GM23338 (cell line): ENCODE results near the gene COQ3. TPM values are rescaled to one million over a fixed set of nuclear protein-coding genes. Genes with fewer than 3 reads are reported as not detected.

Source experiments
- ATAC-seq: fragments of 200-7000 bp; cut with Tn5 transposase; 3 replicates; pipeline ENCODE4 v1.9.1; 2020
- DNase-seq: peaks from one replicate; pipeline ENCODE4 v3.0.0-alpha.2; 2015; ENCODE audit warnings: low spot score
- H2AFZ ChIP-seq: fragments of 200-600 bp; sonication (generic); 2 replicates; pipeline ENCODE4 v1.8.0; 2016; ENCODE audit warnings: antibody characterized with exemption, mild to moderate bottlenecking, moderate library complexity
- H3F3A ChIP-seq: fragments of 200-600 bp; sonication (generic); replicated peaks from 2 replicates; pipeline ENCODE4 v1.8.0; 2017; ENCODE audit warnings: antibody characterized with exemption, mixed run types, low read depth
- H3K27ac ChIP-seq: fragments of 200-600 bp; sonication (generic); 2 replicates; pipeline ENCODE4 v1.6.1; 2016; ENCODE audit warnings: low read depth
- H3K27me3 ChIP-seq: fragments of 200-600 bp; sonication (generic); 2 replicates; pipeline ENCODE4 v1.8.0; 2016; ENCODE audit warnings: mild to moderate bottlenecking, mixed run types, moderate library complexity; ENCODE audit not compliant: insufficient read depth
- H3K36me3 ChIP-seq: fragments of 200-600 bp; sonication (generic); 2 replicates; pipeline ENCODE4 v1.8.0; 2016; ENCODE audit warnings: mild to moderate bottlenecking; ENCODE audit not compliant: insufficient read depth
- H3K4me1 ChIP-seq: fragments of 200-600 bp; sonication (generic); 2 replicates; pipeline ENCODE4 v1.8.0; 2016; ENCODE audit warnings: mild to moderate bottlenecking, moderate library complexity; ENCODE audit not compliant: insufficient read depth
- H3K4me2 ChIP-seq: fragments of 200-600 bp; sonication (generic); 2 replicates; pipeline ENCODE4 v1.7.1; 2017; ENCODE audit warnings: mixed run types
- H3K4me3 ChIP-seq: fragments of 200-600 bp; sonication (generic); 2 replicates; pipeline ENCODE4 v1.6.1; 2016; ENCODE audit warnings: mixed run types
- H3K79me2 ChIP-seq: fragments of 200-600 bp; sonication (generic); replicated peaks from 2 replicates; pipeline ENCODE4 v1.8.0; 2017; ENCODE audit warnings: mild to moderate bottlenecking; ENCODE audit not compliant: insufficient read depth
- H3K9me2 ChIP-seq: fragments of 200-600 bp; sonication (generic); 2 replicates; pipeline ENCODE4 v1.8.0; 2017; ENCODE audit not compliant: insufficient read depth
- H4K20me1 ChIP-seq: fragments of 200-600 bp; sonication (generic); replicated peaks from 2 replicates; pipeline ENCODE4 v1.8.0; 2017; ENCODE audit warnings: mild to moderate bottlenecking; ENCODE audit not compliant: insufficient read depth
- H3K27ac Mint-ChIP-seq: 2 replicates; pipeline ENCODE4 v1.8.0; 2020; ENCODE audit warnings: inconsistent platforms, mild to moderate bottlenecking, moderate library complexity, mixed read lengths
- H3K27me3 Mint-ChIP-seq: 3 replicates; pipeline ENCODE4 v1.8.0; 2022; ENCODE audit warnings: low read depth, mild to moderate bottlenecking, moderate library complexity, mixed read lengths, inconsistent platforms; ENCODE audit not compliant: insufficient read depth, poor library complexity
- H3K36me3 Mint-ChIP-seq: 3 replicates; pipeline ENCODE4 v1.8.0; 2021; ENCODE audit warnings: low read depth, mild to moderate bottlenecking, inconsistent platforms, moderate library complexity, mixed read lengths
- H3K4me1 Mint-ChIP-seq: 3 replicates; pipeline ENCODE4 v1.8.0; 2020; ENCODE audit warnings: mild to moderate bottlenecking, inconsistent platforms, mixed read lengths
- H3K4me3 Mint-ChIP-seq: 3 replicates; pipeline ENCODE4 v1.8.0; 2021; ENCODE audit warnings: moderate library complexity, mild to moderate bottlenecking, inconsistent platforms, mixed read lengths
- H3K9me3 Mint-ChIP-seq: 3 replicates; pipeline ENCODE4 v1.8.0; 2020; ENCODE audit warnings: moderate library complexity, mild to moderate bottlenecking, inconsistent platforms, mixed read lengths
- CREB1 ChIP-seq: fragments of 250-450 bp; sonication (Bioruptor Pico); IDR thresholded peaks from 2 replicates; pipeline ENCODE4 v1.5.0; 2020; ENCODE audit warnings: low read depth, mild to moderate bottlenecking, moderate library complexity
- CTCF ChIP-seq, 2 experiments: fragments of 200-600 bp in 1 of 2; sonication (generic) in 1 of 2; conservative IDR thresholded peaks; 2 replicates each; pipeline versions ENCODE4 v1.5.1 to v1.6.1; 2016 to 2017; ENCODE audit warnings: antibody characterized with exemption in 2 of 2, low read depth in 2 of 2, mild to moderate bottlenecking in 2 of 2, moderate library complexity in 1 of 2
- EZH2phosphoT487 ChIP-seq: fragments of 200-600 bp; sonication (generic); IDR thresholded peaks from one replicate; pipeline ENCODE4 v1.8.1; 2018; ENCODE audit warnings: antibody characterized with exemption; ENCODE audit not compliant: unreplicated experiment
- POLR2AphosphoS5 ChIP-seq: IDR thresholded peaks from 2 replicates; pipeline ENCODE4 v1.6.1; 2016; ENCODE audit warnings: antibody characterized with exemption, low read depth
- REST ChIP-seq: IDR thresholded peaks from one replicate; pipeline ENCODE4 v1.6.1; 2018; ENCODE audit warnings: antibody characterized with exemption; ENCODE audit not compliant: unreplicated experiment
- ZNF462 ChIP-seq: fragments of 250-450 bp; sonication (Bioruptor Pico); IDR thresholded peaks from 2 replicates; pipeline ENCODE4 v1.5.0; 2020; ENCODE audit warnings: mild to moderate bottlenecking, moderate library complexity
- polyA plus RNA-seq: library from polyadenylated mRNA; unstranded; fragments of >200 nt; fragmentation: Nextera tagmentation; extraction: Ambion mirVana; gene quantifications from 2 replicates; pipeline ENCODE4 v1.2.1, GENCODE V29; 2016
- total RNA-seq: library from RNA; depleted of rRNA; stranded (reverse); fragments of >200 nt; shearing (Covaris generic); gene quantifications from 2 replicates; pipeline ENCODE4 v1.2.3, GENCODE V29; 2014

The COQ3 gene
- total and polyA plus RNA-seq, 2 experiments from 2014 or later: 11.8 to 22.5 TPM

DNA sequence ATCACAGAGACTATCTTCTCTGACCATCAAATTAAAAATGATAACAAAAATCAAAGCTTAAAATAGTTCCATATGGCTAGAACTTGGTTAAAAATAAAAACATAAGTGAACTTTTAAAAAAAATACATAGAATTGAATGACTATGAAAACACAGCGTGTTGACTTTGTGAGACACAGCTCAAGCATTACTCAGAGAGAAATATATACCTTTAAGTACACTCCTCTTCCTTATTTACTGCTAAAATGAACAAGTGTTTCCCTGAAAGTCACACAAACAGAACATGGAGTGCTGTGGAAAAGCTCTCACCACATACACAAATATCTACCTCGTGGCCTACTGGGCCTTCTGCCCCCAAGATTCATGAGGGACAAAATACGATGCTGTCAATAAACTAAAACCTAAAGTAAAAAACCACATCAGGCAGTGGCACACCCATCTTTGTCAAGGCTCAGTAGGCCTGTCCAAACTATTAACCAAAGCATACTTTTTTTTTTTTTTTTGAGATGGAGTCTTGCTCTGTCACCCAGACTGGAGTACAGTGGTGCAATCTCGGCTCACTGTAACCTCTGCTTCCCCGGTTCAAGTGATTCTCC, 52.0 kb downstream of the COQ3 start:
- no peak overlapping the region for H2AFZ ChIP-seq
- Mint-ChIP-seq H3K4me3 (no peak overlapping the region), H3K9me3 (no peaks in the 10 kb centered on the region), H3K4me1 (peaks cover 15% of the 10 kb centered on the region), H3K27me3 (peaks cover 2% of the 10 kb centered on the region), H3K36me3 (no peaks in the 10 kb centered on the region), H3K27ac (0 out of 2 replicates have a peak overlapping the region, but pooled peaks have one; percentile 8)
- no peak overlapping the region for H3K4me2 ChIP-seq
- no peaks in the 10 kb centered on the region for H3K36me3 ChIP-seq
- H3K27ac ChIP-seq: no peak overlapping the region; the same call in 1 of the 2 replicates
- ATAC-seq (no peak), DNase-seq (no peak)
- no peak overlapping the region for H3K4me3 ChIP-seq
- TF ChIP-seq ZNF462 (CRISPR knock-in tag): no peak
- TF ChIP-seq CTCF (conservative IDR thresholded peaks at IDR 0.05; ENCODE audit: low read depth in 2 of 2): no peak
- TF ChIP-seq REST: no peak
- TF ChIP-seq EZH2phosphoT487: no peak
- TF ChIP-seq POLR2AphosphoS5: no peak
- no peak for TF ChIP-seq CREB1 (CRISPR knock-in tag)
- no peaks in the 10 kb centered on the region for H4K20me1 ChIP-seq
- 0 out of 2 replicates have a peak, but pooled peaks cover 3% of the 10 kb centered on the region for H3K79me2 ChIP-seq
- H3K4me1 ChIP-seq: peaks cover 8% of the 10 kb centered on the region
- no peaks in the 10 kb centered on the region for H3F3A ChIP-seq
- H3K9me2 ChIP-seq: no peaks in the 10 kb centered on the region
- H3K27me3 ChIP-seq: no peaks in the 10 kb centered on the region
